HG03342 (cell line): Measurements from ENCODE around the gene KCNQ1OT1.

ENCODE experiments used
- ATAC-seq: cut with Tn5 transposase; IDR thresholded peaks from one replicate; pipeline ENCODE4 v1.9.1; 2021; ENCODE audit warnings: mild to moderate bottlenecking, moderate library complexity; ENCODE audit not compliant: unreplicated experiment

The KCNQ1OT1 gene

GRCh38 chr11:2561696-2562581, 137.9 kb downstream of the KCNQ1OT1 start:
- ATAC-seq = no peak

GRCh38 chr11:2559527-2560311, 140.1 kb downstream of the KCNQ1OT1 start:
- ATAC-seq = no peak

- ATAC-seq = no peak
These were observed 140.8 kb downstream of the KCNQ1OT1 start for GRCh38 chr11:2558861-2559526.

GRCh38 chr11:2558397-2558796, 141.4 kb downstream of the KCNQ1OT1 start:
- ATAC-seq = no peak
